Type B pancreatic cell (in vitro differentiated cells): ENCODE measurements around the gene PPP6R3. TPM values are rescaled to one million over a fixed set of nuclear protein-coding genes. Genes with fewer than 3 reads are reported as not detected.
A peak's percentile ranks its signal among the peaks of the same experiment; 100 is the strongest.
"Not testable (repeated sequence)": the region's sequence is repeated elsewhere in the genome, so short reads cannot be mapped to it uniquely, and the experiment has no call there.

ENCODE experiments used
- DNase-seq: peaks from one replicate; pipeline ENCODE4 v3.0.0; 2021; ENCODE audit warnings: mixed read lengths; ENCODE audit not compliant: unreplicated experiment; ENCODE audit errors: extremely low spot score
- H3K27ac Mint-ChIP-seq: 2 replicates; pipeline ENCODE4 v1.8.0; 2021; ENCODE audit warnings: mild to moderate bottlenecking, mixed read lengths
- H3K27me3 Mint-ChIP-seq: 2 replicates; pipeline ENCODE4 v1.8.0; 2021; ENCODE audit warnings: mixed read lengths
- H3K36me3 Mint-ChIP-seq: 2 replicates; pipeline ENCODE4 v1.8.0; 2021; ENCODE audit warnings: mixed read lengths
- H3K4me1 Mint-ChIP-seq: one replicate; pipeline ENCODE4 v1.8.0; 2021; ENCODE audit warnings: mixed read lengths; ENCODE audit not compliant: unreplicated experiment
- H3K4me3 Mint-ChIP-seq: 2 replicates; pipeline ENCODE4 v1.8.0; 2021; ENCODE audit warnings: mild to moderate bottlenecking, mixed read lengths
- H3K9me3 Mint-ChIP-seq: 2 replicates; pipeline ENCODE4 v1.8.0; 2021; ENCODE audit warnings: mixed read lengths
- total RNA-seq: library from RNA; stranded (reverse); gene quantifications from 2 replicates; pipeline ENCODE4 v1.2.1, GENCODE V29; 2021; ENCODE audit warnings: low replicate concordance
- TF ChIP-seq, protein P1 (sequence below): fragments of 200-600 bp; sonication (generic); conservative IDR thresholded peaks from 2 replicates; pipeline ENCODE4 v1.5.0; 2021; ENCODE audit warnings: antibody characterized with exemption, mild to moderate bottlenecking

PPP6R3 gene
- total RNA-seq, 1 donor from 2014 or later = 104 TPM

DNA sequence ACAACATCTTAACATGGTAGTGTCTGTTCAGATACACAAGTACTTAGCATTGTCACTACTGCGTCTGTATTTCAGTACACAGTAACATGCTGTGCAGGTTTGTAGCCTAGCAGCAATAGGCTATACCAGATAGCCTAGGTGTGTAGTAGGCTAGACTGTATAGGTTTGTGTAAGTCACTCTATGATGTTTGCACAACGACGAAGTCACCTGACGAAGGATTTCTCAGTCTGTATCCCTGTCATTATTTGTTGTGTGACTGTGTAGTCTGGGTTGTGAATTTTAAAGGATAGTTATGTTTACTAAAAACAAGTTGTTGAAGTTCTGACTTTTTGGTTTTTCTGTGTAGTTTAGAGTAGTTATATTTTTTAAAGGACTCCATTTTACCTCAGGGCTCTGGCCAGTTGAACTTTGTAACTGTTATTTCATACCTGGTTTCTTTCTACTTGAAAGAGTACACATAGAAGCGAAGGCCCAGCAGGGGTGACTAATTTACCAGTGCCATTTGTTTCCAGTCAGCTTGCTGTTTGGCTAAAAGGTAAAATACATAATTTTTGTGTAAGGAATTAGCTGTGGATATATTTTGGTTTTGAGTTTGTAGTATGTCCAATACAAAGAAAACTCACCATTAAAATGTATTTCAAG, 72.3 kb downstream of the PPP6R3 start:
- no peaks in the 10 kb centered on the region for H3K27me3 Mint-ChIP-seq
- TF ChIP-seq, protein P1, sequence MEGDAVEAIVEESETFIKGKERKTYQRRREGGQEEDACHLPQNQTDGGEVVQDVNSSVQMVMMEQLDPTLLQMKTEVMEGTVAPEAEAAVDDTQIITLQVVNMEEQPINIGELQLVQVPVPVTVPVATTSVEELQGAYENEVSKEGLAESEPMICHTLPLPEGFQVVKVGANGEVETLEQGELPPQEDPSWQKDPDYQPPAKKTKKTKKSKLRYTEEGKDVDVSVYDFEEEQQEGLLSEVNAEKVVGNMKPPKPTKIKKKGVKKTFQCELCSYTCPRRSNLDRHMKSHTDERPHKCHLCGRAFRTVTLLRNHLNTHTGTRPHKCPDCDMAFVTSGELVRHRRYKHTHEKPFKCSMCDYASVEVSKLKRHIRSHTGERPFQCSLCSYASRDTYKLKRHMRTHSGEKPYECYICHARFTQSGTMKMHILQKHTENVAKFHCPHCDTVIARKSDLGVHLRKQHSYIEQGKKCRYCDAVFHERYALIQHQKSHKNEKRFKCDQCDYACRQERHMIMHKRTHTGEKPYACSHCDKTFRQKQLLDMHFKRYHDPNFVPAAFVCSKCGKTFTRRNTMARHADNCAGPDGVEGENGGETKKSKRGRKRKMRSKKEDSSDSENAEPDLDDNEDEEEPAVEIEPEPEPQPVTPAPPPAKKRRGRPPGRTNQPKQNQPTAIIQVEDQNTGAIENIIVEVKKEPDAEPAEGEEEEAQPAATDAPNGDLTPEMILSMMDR = no peak
- peaks cover 23% of the 10 kb centered on the region for H3K4me1 Mint-ChIP-seq
- H3K27ac Mint-ChIP-seq = peak overlapping the region; percentile 84
- no peak for DNase-seq
- no peaks in the 10 kb centered on the region for H3K9me3 Mint-ChIP-seq
- H3K36me3 Mint-ChIP-seq = peaks cover 11% of the 10 kb centered on the region
- H3K4me3 Mint-ChIP-seq = no peak overlapping the region

DNA sequence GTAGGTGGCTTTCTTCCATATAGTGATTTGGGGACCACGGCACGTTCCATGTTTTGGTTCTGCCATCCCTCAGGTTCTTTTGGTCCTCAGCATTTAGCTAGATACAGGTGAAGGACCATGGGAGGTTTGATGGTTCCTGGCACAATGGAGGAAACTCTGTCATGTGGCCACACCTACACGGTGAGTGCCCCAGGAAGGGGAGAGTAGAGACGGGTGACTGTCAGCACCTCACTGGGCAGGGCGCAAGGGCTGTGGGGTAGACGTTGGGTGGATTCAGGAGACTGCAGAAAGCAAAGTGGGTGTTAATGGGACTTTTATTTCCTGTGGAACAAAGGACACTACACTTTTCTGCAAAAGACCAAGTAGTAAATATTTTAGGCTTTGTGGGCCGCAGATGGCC, 73.4 kb downstream of the PPP6R3 start:
- TF ChIP-seq, protein P1 = no peak
- Mint-ChIP-seq H3K9me3 (no peaks in the 10 kb centered on the region), H3K27ac (no peak overlapping the region), H3K4me1 (peaks cover 23% of the 10 kb centered on the region), H3K27me3 (no peaks in the 10 kb centered on the region), H3K36me3 (peaks cover 16% of the 10 kb centered on the region), H3K4me3 (no peak overlapping the region)
- DNase-seq = no peak

- Mint-ChIP-seq H3K36me3 (peaks cover 24% of the 10 kb centered on the region), H3K4me1 (peaks cover 30% of the 10 kb centered on the region), H3K9me3 (no peaks in the 10 kb centered on the region), H3K27me3 (no peaks in the 10 kb centered on the region), H3K27ac (peak overlapping the region; percentile 19), H3K4me3 (no peak overlapping the region)
- no peak for DNase-seq
- TF ChIP-seq, protein P1 = peak; percentile 13
Observed at GRCh38 chr11:68535098-68535497, 74.5 kb downstream of the PPP6R3 start.

DNA sequence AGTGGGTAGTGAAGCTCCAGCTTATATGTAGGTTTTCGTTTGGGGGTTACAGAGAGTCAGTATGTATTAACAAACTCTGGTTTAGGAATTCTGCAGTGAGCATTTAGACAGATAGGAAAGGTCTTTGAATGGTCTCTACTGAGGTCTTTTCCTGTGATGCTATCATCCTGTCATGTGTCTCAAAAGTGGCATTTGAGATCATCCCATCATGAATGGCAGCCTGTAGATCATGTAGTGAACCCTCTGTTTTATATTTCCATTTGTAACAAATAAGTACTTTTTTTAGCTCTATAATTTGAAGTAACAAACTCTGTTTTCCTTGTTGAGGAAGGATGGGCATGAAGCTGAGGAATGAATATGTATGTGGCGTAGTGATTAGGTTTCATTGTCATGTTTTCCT, 76.2 kb downstream of the PPP6R3 start:
- H3K27me3 Mint-ChIP-seq = no peaks in the 10 kb centered on the region

GRCh38 chr11:68538025-68538424, 77.5 kb downstream of the PPP6R3 start:
- Mint-ChIP-seq H3K27me3 (no peaks in the 10 kb centered on the region), H3K27ac (no peak overlapping the region), H3K9me3 (no peaks in the 10 kb centered on the region), H3K4me3 (no peak overlapping the region), H3K4me1 (peaks cover 39% of the 10 kb centered on the region), H3K36me3 (peaks cover 46% of the 10 kb centered on the region)
- DNase-seq = no peak
- TF ChIP-seq, protein P1 = no peak

More for the DNA sequence above, 76.2 kb downstream of the PPP6R3 start:
- peaks cover 38% of the 10 kb centered on the region for H3K36me3 Mint-ChIP-seq
- peaks cover 42% of the 10 kb centered on the region for H3K4me1 Mint-ChIP-seq
- no peak overlapping the region for H3K4me3 Mint-ChIP-seq
- no peak for DNase-seq
- no peaks in the 10 kb centered on the region for H3K9me3 Mint-ChIP-seq
- TF ChIP-seq, protein P1 = no peak
- peak overlapping the region; percentile 52 for H3K27ac Mint-ChIP-seq

DNA sequence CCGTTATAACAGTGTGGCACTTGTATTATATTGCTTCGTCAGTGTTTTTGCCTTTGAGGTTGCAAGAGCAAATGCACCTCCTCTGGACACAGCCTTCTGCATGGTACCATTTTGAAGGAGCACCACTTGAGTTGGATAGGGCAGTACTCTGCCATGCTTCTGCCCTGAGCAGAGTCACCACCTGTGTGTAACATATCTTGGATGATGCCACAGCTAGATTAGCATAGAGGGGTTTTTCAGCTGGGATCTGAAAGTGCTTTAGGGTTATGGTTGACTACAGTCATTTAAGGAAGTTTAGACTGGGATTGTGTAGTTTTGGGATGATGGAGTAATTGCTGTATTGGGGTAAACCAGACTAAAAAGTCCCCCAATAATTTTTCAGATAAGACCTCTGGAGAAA, 78.8 kb downstream of the PPP6R3 start:
- Mint-ChIP-seq H3K4me3 (no peak overlapping the region), H3K36me3 (peaks cover 52% of the 10 kb centered on the region), H3K27ac (no peak overlapping the region), H3K9me3 (no peaks in the 10 kb centered on the region), H3K4me1 (peaks cover 36% of the 10 kb centered on the region), H3K27me3 (no peaks in the 10 kb centered on the region)
- TF ChIP-seq, protein P1 = no peak
- no peak for DNase-seq

DNA sequence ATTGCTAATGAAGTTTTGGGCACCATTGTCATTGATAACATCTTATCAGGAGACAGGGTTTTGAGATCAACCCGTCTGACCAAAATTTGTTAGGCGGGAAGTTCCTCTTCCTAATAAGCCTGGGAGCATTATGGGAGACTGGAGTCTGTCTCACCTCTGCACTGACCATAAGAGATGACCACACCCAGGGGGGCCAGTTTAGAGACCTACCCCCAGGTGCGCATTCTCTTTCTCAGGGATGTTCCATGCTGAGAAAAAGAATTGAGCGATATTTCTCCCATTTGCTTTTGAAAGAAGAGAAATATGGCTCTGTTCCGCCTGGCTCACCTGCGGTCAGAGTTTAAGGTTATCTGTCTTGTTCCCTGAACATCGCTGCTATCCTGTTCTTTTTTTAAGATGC, 80.0 kb downstream of the PPP6R3 start:
- H3K9me3 Mint-ChIP-seq, DNase-seq, H3K27me3 Mint-ChIP-seq, H3K4me3 Mint-ChIP-seq, H3K27ac Mint-ChIP-seq: not testable (repeated sequence)
- Mint-ChIP-seq H3K4me1 (peaks cover 29% of the 10 kb centered on the region), H3K36me3 (peaks cover 59% of the 10 kb centered on the region)
